Neural cell (in vitro differentiated cells): ENCODE results near the gene FARP2.

ENCODE experiments used
- CTCF ChIP-seq: fragments of 450-650 bp; IDR thresholded peaks from 2 replicates; pipeline ENCODE4 v1.5.1; 2014; ENCODE audit warnings: antibody characterized with exemption, mild to moderate bottlenecking, moderate library complexity; ENCODE audit not compliant: poor library complexity, severe bottlenecking
- EZH2 ChIP-seq: fragments of 200-600, 300-800 bp; shearing (Covaris generic), sonication (generic); IDR thresholded peaks from 2 replicates; pipeline ENCODE4 v1.6.1; 2014; ENCODE audit warnings: antibody characterized with exemption, low read length, borderline replicate concordance, mild to moderate bottlenecking; ENCODE audit not compliant: insufficient read depth, poor library complexity, severe bottlenecking
- RAD21 ChIP-seq: fragments of 450-650 bp; conservative IDR thresholded peaks from 2 replicates; pipeline ENCODE4 v1.6.1; 2014; ENCODE audit warnings: antibody characterized with exemption, mild to moderate bottlenecking, moderate library complexity

GRCh38 chr2:241359481-241360045 is 3.5 kb downstream of the FARP2 start:
- TF ChIP-seq CTCF (no peak), EZH2 (no peak), RAD21 (no peak)
